ENCODE data around the gene MGAT5B.

DNA sequence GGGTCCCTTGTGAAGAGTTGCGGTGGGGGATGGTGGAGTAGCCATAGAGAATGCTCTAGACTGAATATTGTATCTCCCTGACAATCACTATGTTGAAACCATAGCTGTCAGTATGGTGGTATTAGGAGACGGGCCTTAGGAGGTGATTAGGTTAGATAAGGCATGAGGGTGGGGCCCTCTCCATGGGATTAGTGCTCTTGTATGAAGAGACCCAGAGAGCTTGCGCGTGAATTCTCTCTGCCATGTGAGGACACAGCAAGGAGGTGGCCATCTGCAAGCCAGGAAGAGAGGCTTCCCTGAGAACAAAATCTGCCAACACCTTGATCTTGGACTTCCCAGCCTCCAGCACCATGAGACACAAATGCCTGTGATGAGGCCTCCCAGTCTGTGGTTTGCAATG lies 34.5 kb upstream of the MGAT5B start:
- TF ChIP-seq ZIK1 (CRISPR knock-in tag; IDR thresholded peaks at IDR 0.05; ENCODE audit: borderline replicate concordance, low read depth) = no peak
- no peak for TF ChIP-seq ZFP36L1 (CRISPR knock-in tag; IDR thresholded peaks at IDR 0.05)
- TF ChIP-seq POLR2A (IDR thresholded peaks at IDR 0.05; ENCODE audit: insufficient read depth in 1 of 2, low read depth in 2 of 2, low read length in 2 of 2) = no peak
- TF ChIP-seq, protein P1, sequence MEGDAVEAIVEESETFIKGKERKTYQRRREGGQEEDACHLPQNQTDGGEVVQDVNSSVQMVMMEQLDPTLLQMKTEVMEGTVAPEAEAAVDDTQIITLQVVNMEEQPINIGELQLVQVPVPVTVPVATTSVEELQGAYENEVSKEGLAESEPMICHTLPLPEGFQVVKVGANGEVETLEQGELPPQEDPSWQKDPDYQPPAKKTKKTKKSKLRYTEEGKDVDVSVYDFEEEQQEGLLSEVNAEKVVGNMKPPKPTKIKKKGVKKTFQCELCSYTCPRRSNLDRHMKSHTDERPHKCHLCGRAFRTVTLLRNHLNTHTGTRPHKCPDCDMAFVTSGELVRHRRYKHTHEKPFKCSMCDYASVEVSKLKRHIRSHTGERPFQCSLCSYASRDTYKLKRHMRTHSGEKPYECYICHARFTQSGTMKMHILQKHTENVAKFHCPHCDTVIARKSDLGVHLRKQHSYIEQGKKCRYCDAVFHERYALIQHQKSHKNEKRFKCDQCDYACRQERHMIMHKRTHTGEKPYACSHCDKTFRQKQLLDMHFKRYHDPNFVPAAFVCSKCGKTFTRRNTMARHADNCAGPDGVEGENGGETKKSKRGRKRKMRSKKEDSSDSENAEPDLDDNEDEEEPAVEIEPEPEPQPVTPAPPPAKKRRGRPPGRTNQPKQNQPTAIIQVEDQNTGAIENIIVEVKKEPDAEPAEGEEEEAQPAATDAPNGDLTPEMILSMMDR (CRISPR knock-in tag; IDR thresholded peaks at IDR 0.05) = no peak
- TF ChIP-seq SOX5 (CRISPR knock-in tag; IDR thresholded peaks at IDR 0.05; ENCODE audit: borderline replicate concordance) = no peak
- no peak for TF ChIP-seq NFRKB (IDR thresholded peaks at IDR 0.05)
- TF ChIP-seq, protein P2, sequence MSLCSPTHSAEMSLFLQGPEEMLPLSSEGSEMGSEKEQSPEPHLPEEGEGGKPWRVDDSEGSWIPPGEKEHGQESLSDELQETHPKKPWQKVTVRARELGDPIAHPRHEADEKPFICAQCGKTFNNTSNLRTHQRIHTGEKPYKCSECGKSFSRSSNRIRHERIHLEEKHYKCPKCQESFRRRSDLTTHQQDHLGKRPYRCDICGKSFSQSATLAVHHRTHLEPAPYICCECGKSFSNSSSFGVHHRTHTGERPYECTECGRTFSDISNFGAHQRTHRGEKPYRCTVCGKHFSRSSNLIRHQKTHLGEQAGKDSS (CRISPR knock-in tag; IDR thresholded peaks at IDR 0.05; ENCODE audit: borderline replicate concordance, low read depth) = no peak

Measured in HepG2 (cell line).